Measurements from ENCODE around the gene SMARCD1.

DNA sequence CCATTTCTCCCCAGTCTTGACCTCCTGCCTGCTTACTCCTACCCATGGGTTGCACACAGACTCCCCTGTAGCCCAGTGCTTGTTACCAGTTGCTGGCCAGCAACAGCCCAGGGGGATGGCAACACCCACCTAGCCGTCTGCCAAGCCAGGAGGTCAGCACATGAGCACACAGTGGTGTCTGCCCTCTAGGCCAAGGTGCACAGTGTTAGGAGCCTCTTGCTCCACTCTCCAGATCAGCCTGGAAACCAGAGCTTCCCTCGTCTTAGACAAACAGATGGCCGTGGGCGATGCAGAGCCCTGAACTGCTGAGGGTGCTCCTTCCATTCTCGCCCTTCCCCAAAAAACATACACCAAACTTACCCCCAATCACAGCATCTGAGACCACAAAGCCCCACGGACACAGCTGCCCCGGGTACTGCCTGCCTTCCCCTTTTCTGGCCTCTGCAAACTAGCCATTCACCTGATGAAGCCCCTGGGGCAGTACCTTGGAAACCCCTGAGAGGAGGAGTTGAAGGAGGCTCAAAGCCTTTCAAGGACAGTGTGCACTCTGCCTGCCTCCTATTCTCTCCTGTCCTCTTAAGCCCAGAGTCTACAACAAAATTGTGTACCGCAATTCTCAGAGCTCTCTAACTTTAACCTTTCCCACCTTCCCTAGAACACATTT, 17.6 kb downstream of the SMARCD1 start:
- no peak for TF ChIP-seq CTCF (IDR thresholded peaks at IDR 0.05)
- TF ChIP-seq EZH2 (IDR thresholded peaks at IDR 0.05) = no peak
- no peak for TF ChIP-seq EZH2phosphoT487 (IDR thresholded peaks at IDR 0.05)
